Adrenal gland (tissue), 12 donors: ENCODE measurements around the gene TLX2. TPM values are rescaled to one million over a fixed set of nuclear protein-coding genes. Genes with fewer than 3 reads are reported as not detected.

Experiments
- DNase-seq, 7 donors: peaks; one replicate each; pipeline ENCODE4 v3.0.0-alpha.2; 2019 to 2020
- H3K27ac ChIP-seq, 5 donors: fragments of 200-600 bp; sonication (generic) in 4 of 5; 1 replicate in 3 of 5; 2 replicates in 2 of 5; pipeline versions ENCODE4 v1.5.1 to v1.8.0; 2016 to 2020; ENCODE audit warnings: mild to moderate bottlenecking in 1 of 5
- H3K27me3 ChIP-seq: fragments of 200-600 bp; 2 replicates; pipeline ENCODE4 v1.8.0; 2021
- H3K36me3 ChIP-seq, 2 donors: fragments of 200-600 bp; replicated peaks in 1 of 2; 1 replicate in 1 of 2; 2 replicates in 1 of 2; pipeline versions ENCODE4 v1.5.1 to v1.8.0; 2018 to 2022
- H3K4me1 ChIP-seq, 2 donors: fragments of 200-600 bp; replicated peaks in 1 of 2; 1 replicate in 1 of 2; 2 replicates in 1 of 2; pipeline versions ENCODE4 v1.5.1 to v1.8.0; 2018 to 2021
- H3K4me3 ChIP-seq, 4 donors: fragments of 200-600 bp; sonication (generic) in 3 of 4; one replicate each; pipeline ENCODE4 v1.5.1; 2016 to 2018
- H3K9me3 ChIP-seq, 3 donors: fragments of 200-600 bp; sonication (generic) in 1 of 3; replicated peaks in 1 of 3; 1 replicate in 2 of 3; 2 replicates in 1 of 3; pipeline versions ENCODE4 v1.5.1 to v1.8.0; 2016 to 2021
- POLR2A ChIP-seq, 2 donors: fragments of 450-650 bp; IDR thresholded peaks; one replicate each; pipeline ENCODE4 v1.6.1; 2017; ENCODE audit warnings: antibody characterized with exemption in 2 of 2, mild to moderate bottlenecking in 2 of 2, moderate library complexity in 1 of 2
- WGBS, 4 donors: extraction: QIAGEN DNeasy Blood & Tissue Kit in 2 of 4; methylation state at CpG; one replicate each; pipeline versions ENCODE4 v1.1.5 to v1.1.7; 2013 to 2017; 5-methylcytosine and 5-hydroxymethylcytosine counted together
- intact Hi-C, 2 donors: fragments of 100-400 bp; cut with DNase I; formaldehyde crosslinking; loops; one replicate each; pipeline versions ENCODE4 v1.14.1 to v1.15.0; 2022 to 2023
- polyA plus RNA-seq, 3 donors: library from polyadenylated mRNA; stranded (reverse); fragments of 200-250 nt in 2 of 3; fragments of 350-450 nt in 1 of 3; fragmentation: Illumina TruSeq in 1 of 3; extraction: RNeasy Lipid Tissue Mini Kit (QIAGEN cat#74804) in 1 of 3; gene quantifications; one replicate each; pipeline ENCODE4 v1.2.3, GENCODE V29; 2013 to 2014
- total RNA-seq, 9 donors: library from RNA; depleted of rRNA in 4 of 9; stranded (reverse); fragments of >200 nt in 4 of 9; fragments of 120-200 nt in 1 of 9; fragmentation: NEBNext Ultra II Directional in 1 of 9; extraction: Animal tissue kit (Norgen Biotek cat#: 25700) in 1 of 9; gene quantifications; one replicate each; pipeline versions ENCODE4 v1.1.0 to v1.2.4, GENCODE V29; 2013 to 2023
- TF ChIP-seq, protein P1 (sequence below), 6 experiments: fragments of 450-650 bp in 4 of 6; fragments of 200-600 bp in 2 of 6; sonication (generic) in 1 of 6; IDR thresholded peaks; 1 replicate in 5 of 6; 2 replicates in 1 of 6; pipeline versions ENCODE4 v1.5.1 to v1.8.0; 2016 to 2021; ENCODE audit warnings: antibody characterized with exemption in 6 of 6, mild to moderate bottlenecking in 2 of 6, moderate library complexity in 1 of 6
- donor health status: healthy with polysubstance abuse.
- donor health status: Bipolar disorder and iron deficiency.
- donor health status: DM: yes; HTN: yes; CAD: no.
- donor health status: DM: no; HTN: no; CAD: no.
- donor health status: DM: no; HTN: no; CAD: no.
- donor health status: DM: yes; HTN: yes; CAD: no.

The TLX2 gene
- total and polyA plus RNA-seq, 12 donors = 0.46 to 22.8 (median 3.5) TPM; not detected in 4

DNA sequence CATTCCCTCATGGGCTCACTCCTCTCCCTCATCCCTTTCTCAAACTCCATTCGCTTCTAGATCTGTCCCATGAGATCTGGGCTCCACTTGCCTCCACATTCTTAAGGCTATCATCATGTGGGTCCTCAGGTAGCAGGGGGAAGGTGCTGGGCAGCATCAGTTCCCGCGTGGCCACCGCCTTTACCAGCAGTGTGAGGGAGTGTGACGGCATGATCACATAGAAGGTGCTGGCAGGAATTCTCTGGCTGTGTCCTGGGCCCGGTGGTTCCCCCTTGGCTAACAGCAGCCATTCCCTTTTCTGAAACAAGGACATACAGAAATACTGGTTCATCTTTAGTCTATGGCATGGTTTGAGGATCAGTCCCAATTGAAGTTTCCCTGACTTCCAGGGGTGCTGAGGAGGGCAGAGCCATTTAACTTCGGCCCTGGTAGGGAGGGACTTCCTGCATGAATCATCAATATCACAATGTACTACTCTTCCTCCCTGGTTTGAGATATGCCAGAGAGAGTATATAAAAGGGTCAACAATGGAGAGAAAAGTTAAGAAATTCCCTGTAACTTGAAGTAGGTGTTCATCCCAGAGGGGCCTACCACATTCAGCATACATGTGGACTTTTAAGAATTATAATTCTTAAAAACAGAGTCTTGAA is 48.0 kb downstream of the TLX2 start:
- 76 to 81% (median 77%) methylated on average over 6 to 7 of the region's 7 CpGs for WGBS, 4 donors

DNA sequence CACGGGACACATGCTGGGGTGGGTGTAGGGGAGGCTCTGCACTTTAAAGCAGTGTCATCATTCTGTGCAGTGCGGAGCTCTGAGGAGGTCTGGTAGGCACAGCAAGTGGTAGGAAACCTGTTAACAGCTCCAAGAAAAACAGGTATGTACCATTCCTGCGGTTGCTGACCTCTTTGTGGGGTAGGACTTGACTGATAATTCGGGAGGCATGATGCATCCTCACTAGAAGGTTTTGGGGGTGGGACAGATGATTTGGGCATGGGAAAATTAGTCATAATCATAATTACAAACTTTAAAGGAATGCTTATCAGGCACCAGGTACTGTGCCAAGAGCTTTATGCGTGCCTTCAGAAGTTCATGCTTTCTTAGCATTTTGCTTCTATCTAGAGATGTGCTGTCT is 50.0 kb downstream of the TLX2 start:
- 55 to 79% (median 74%) methylated on average over 5 of the region's 5 CpGs for WGBS, 4 donors
- Histone ChIP-seq H3K4me3 (no peak overlapping the region), H3K27me3 (no peaks in the 10 kb centered on the region), H3K4me1 (no peaks in the 10 kb centered on the region), H3K36me3 (no peaks in the 10 kb centered on the region), H3K9me3 (no peaks in the 10 kb centered on the region), H3K27ac (no peak overlapping the region)
- no peak for TF ChIP-seq POLR2A (IDR thresholded peaks at IDR 0.05)
- TF ChIP-seq, protein P1, sequence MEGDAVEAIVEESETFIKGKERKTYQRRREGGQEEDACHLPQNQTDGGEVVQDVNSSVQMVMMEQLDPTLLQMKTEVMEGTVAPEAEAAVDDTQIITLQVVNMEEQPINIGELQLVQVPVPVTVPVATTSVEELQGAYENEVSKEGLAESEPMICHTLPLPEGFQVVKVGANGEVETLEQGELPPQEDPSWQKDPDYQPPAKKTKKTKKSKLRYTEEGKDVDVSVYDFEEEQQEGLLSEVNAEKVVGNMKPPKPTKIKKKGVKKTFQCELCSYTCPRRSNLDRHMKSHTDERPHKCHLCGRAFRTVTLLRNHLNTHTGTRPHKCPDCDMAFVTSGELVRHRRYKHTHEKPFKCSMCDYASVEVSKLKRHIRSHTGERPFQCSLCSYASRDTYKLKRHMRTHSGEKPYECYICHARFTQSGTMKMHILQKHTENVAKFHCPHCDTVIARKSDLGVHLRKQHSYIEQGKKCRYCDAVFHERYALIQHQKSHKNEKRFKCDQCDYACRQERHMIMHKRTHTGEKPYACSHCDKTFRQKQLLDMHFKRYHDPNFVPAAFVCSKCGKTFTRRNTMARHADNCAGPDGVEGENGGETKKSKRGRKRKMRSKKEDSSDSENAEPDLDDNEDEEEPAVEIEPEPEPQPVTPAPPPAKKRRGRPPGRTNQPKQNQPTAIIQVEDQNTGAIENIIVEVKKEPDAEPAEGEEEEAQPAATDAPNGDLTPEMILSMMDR (IDR thresholded peaks at IDR 0.05) = no peak
- DNase-seq = no peak
- intact Hi-C loops = no loop called here

More for the DNA sequence above, 48.0 kb downstream of the TLX2 start:
- no peak for TF ChIP-seq POLR2A (IDR thresholded peaks at IDR 0.05)
- TF ChIP-seq, protein P1 (IDR thresholded peaks at IDR 0.05) = no peak
- Histone ChIP-seq H3K9me3 (no peaks in the 10 kb centered on the region), H3K4me1 (no peaks in the 10 kb centered on the region), H3K27me3 (no peaks in the 10 kb centered on the region), H3K36me3 (no peaks in the 10 kb centered on the region), H3K27ac (no peak overlapping the region), H3K4me3 (no peak overlapping the region)
- no peak for DNase-seq
- intact Hi-C loops = no loop called here

DNA sequence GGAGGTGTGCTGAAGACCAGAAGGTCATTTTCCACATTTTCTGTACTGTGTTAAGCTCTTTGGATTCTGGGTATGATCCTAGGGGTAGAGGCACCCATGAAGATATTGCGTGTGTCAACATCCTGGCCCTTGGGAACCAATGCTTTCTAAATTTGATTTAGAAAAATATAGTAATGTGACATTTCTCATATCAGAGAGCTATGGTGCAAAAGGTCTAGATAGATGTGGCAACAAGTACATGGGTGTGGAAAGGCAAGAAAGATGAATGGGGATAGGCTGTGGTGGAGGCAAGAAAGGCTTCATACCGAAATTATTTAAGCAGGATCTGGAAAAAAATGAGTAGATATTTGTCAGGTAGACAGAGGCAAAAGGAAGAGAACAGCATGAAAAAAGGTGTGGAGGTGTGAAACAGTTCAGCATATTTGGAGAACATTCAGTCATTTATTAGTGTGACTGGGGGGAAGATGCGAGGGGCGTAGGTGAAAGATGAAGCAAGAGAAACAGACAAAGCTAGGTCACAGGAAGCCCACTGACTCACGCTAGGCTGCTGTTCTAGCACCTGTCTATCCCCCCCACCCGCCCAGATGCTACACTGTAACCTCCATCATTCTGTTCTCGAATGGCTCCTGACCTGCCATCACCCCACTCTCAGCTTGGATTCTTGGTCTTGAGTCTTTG is 52.0 kb downstream of the TLX2 start:
- TF ChIP-seq, protein P1 (IDR thresholded peaks at IDR 0.05) = no peak
- no peak for TF ChIP-seq POLR2A (IDR thresholded peaks at IDR 0.05)
- no peak overlapping the region for H3K4me3 ChIP-seq
- WGBS, 4 donors = 68 to 79% (median 70%) methylated on average over 7 of the region's 7 CpGs
- no peak for DNase-seq
- H3K27ac ChIP-seq = no peak overlapping the region
- no peaks in the 10 kb centered on the region for H3K36me3 ChIP-seq
- H3K27me3 ChIP-seq = no peaks in the 10 kb centered on the region
- H3K4me1 ChIP-seq = no peaks in the 10 kb centered on the region
- intact Hi-C loops = no loop called here
- no peaks in the 10 kb centered on the region for H3K9me3 ChIP-seq

DNA sequence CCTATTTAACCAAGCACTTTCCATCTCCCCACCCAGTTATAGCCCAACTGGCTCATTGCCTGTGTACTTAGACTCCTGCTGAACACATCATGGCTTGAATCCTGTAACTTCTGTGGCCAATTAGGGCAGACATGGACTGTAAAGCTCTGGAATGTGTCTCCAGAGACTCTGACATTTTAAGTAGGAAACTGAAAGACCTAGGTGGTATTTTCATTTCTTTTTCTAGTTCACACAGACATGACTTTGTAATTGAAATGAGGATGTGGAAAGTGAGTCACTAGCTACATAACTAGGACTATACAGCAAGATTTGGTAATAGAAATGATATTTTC is 52.5 kb downstream of the TLX2 start:
- Histone ChIP-seq H3K4me1 (no peaks in the 10 kb centered on the region), H3K27me3 (no peaks in the 10 kb centered on the region), H3K36me3 (no peaks in the 10 kb centered on the region), H3K27ac (no peak overlapping the region), H3K9me3 (no peaks in the 10 kb centered on the region), H3K4me3 (no peak overlapping the region)
- TF ChIP-seq, protein P1 (IDR thresholded peaks at IDR 0.05) = no peak
- no peak for TF ChIP-seq POLR2A (IDR thresholded peaks at IDR 0.05)
- no peak for DNase-seq
- intact Hi-C loops = no loop called here

Other genes with a start within 250 kb of the TLX2 start
- 1 to 10 TPM in 1 of 9 donors, under 1 TPM in 7, not detected in 1; 0.14 to 1.3 (median 0.74) TPM for gene SLC4A5, start 171.0 kb upstream of the TLX2 start, total RNA-seq
- gene SLC4A5, start 171.0 kb upstream of the TLX2 start, polyA plus RNA-seq = 1 to 10 TPM in 1 of 3 donors, under 1 TPM in 2; 0.51 to 2.7 (median 0.71) TPM
- gene DCTN1, start 134.1 kb upstream of the TLX2 start, total RNA-seq = 100 to 1,000 TPM; 106 to 188 (median 146) TPM
- 100 to 1,000 TPM; 142 to 258 (median 212) TPM for gene DCTN1, start 134.1 kb upstream of the TLX2 start, polyA plus RNA-seq
- gene C2orf81, start 92.8 kb upstream of the TLX2 start, total RNA-seq = 1 to 10 TPM in 5 of 9 donors, under 1 TPM in 4; 0.36 to 4.7 (median 1.7) TPM
- 1 to 10 TPM in 2 of 3 donors, under 1 TPM in 1; 0.46 to 7.1 (median 4.5) TPM for gene C2orf81, start 92.8 kb upstream of the TLX2 start, polyA plus RNA-seq
- 10 to 100 TPM in 7 of 9 donors, 1 to 10 TPM in 2; 7.5 to 23.9 (median 14.5) TPM for gene WDR54, start 92.7 kb upstream of the TLX2 start, total RNA-seq
- 10 to 100 TPM in 2 of 3 donors, 1 to 10 TPM in 1; 6.4 to 20.2 (median 14.4) TPM for gene WDR54, start 92.7 kb upstream of the TLX2 start, polyA plus RNA-seq
- 10 to 100 TPM in 8 of 9 donors, 1 to 10 TPM in 1; 9.7 to 21.2 (median 13.8) TPM for gene RTKN, start 72.5 kb upstream of the TLX2 start, total RNA-seq
- gene RTKN, start 72.5 kb upstream of the TLX2 start, polyA plus RNA-seq = 10 to 100 TPM in 2 of 3 donors, 1 to 10 TPM in 1; 7.4 to 35.6 (median 17.3) TPM
- gene INO80B, start 59.4 kb upstream of the TLX2 start, total RNA-seq = 100 to 1,000 TPM in 1 of 9 donors, 10 to 100 TPM in 8; 13.6 to 108 (median 35.4) TPM
- 100 to 1,000 TPM in 2 of 3 donors, 10 to 100 TPM in 1; 40.5 to 133 (median 124) TPM for gene INO80B, start 59.4 kb upstream of the TLX2 start, polyA plus RNA-seq
- 100 to 1,000 TPM in 7 of 9 donors, 10 to 100 TPM in 2; 60.9 to 176 (median 114) TPM for gene WBP1, start 56.0 kb upstream of the TLX2 start, total RNA-seq
- 100 to 1,000 TPM in 2 of 3 donors, 10 to 100 TPM in 1; 56.9 to 267 (median 244) TPM for gene WBP1, start 56.0 kb upstream of the TLX2 start, polyA plus RNA-seq
- gene MOGS, start 49.1 kb upstream of the TLX2 start, total RNA-seq = 10 to 100 TPM; 32.9 to 72.6 (median 46.5) TPM
- 10 to 100 TPM; 25.9 to 60.7 (median 46.4) TPM for gene MOGS, start 49.1 kb upstream of the TLX2 start, polyA plus RNA-seq
- gene MRPL53, start 41.8 kb upstream of the TLX2 start, total RNA-seq = 100 to 1,000 TPM in 6 of 9 donors, 10 to 100 TPM in 3; 30.2 to 191 (median 140) TPM
- 100 to 1,000 TPM in 2 of 3 donors, 10 to 100 TPM in 1; 26.4 to 167 (median 129) TPM for gene MRPL53, start 41.8 kb upstream of the TLX2 start, polyA plus RNA-seq
- gene CCDC142, start 31.5 kb upstream of the TLX2 start, total RNA-seq = 10 to 100 TPM in 7 of 9 donors, 1 to 10 TPM in 2; 7.4 to 46.0 (median 13.3) TPM
- gene CCDC142, start 31.5 kb upstream of the TLX2 start, polyA plus RNA-seq = 10 to 100 TPM in 1 of 3 donors, 1 to 10 TPM in 2; 3.2 to 17.5 (median 4.6) TPM
- 10 to 100 TPM; 12.6 to 38.6 (median 20.1) TPM for gene TTC31, start 31.4 kb upstream of the TLX2 start, total RNA-seq
- 10 to 100 TPM; 11.1 to 35.3 (median 21.7) TPM for gene TTC31, start 31.4 kb upstream of the TLX2 start, polyA plus RNA-seq
- 1 to 10 TPM in 2 of 9 donors, under 1 TPM in 6, not detected in 1; 0.18 to 2.0 (median 0.76) TPM for gene LBX2, start 14.8 kb upstream of the TLX2 start, total RNA-seq
- under 1 TPM in 2 of 3 donors, not detected in 1; 0.40 to 0.72 TPM for gene LBX2, start 14.8 kb upstream of the TLX2 start, polyA plus RNA-seq
- 10 to 100 TPM; 15.4 to 38.9 (median 21.1) TPM for gene PCGF1, start 6.8 kb upstream of the TLX2 start, total RNA-seq
- gene PCGF1, start 6.8 kb upstream of the TLX2 start, polyA plus RNA-seq = 10 to 100 TPM; 35.4 to 38.3 (median 37.2) TPM
- under 1 TPM in 2 of 9 donors, not detected in 7; 0.17 to 0.31 TPM for gene DQX1, start 11.8 kb downstream of the TLX2 start, total RNA-seq
- gene DQX1, start 11.8 kb downstream of the TLX2 start, polyA plus RNA-seq = under 1 TPM in 2 of 3 donors, not detected in 1; 0.17 to 0.32 TPM
- 100 to 1,000 TPM in 6 of 9 donors, 10 to 100 TPM in 3; 88.5 to 124 (median 109) TPM for gene AUP1, start 15.3 kb downstream of the TLX2 start, total RNA-seq
- 100 to 1,000 TPM; 118 to 527 (median 329) TPM for gene AUP1, start 15.3 kb downstream of the TLX2 start, polyA plus RNA-seq
- gene HTRA2, start 15.5 kb downstream of the TLX2 start, total RNA-seq = 10 to 100 TPM; 19.1 to 47.4 (median 37.0) TPM
- 10 to 100 TPM; 25.6 to 42.0 (median 29.0) TPM for gene HTRA2, start 15.5 kb downstream of the TLX2 start, polyA plus RNA-seq
- gene LOXL3, start 39.5 kb downstream of the TLX2 start, total RNA-seq = 10 to 100 TPM in 7 of 9 donors, 1 to 10 TPM in 2; 7.7 to 26.4 (median 12.8) TPM
- gene LOXL3, start 39.5 kb downstream of the TLX2 start, polyA plus RNA-seq = 10 to 100 TPM in 2 of 3 donors, 1 to 10 TPM in 1; 3.6 to 13.6 (median 11.2) TPM
- 10 to 100 TPM; 15.2 to 49.6 (median 22.8) TPM for gene DOK1, start 40.3 kb downstream of the TLX2 start, total RNA-seq
- 10 to 100 TPM in 1 of 3 donors, 1 to 10 TPM in 2; 4.0 to 11.3 (median 5.5) TPM for gene DOK1, start 40.3 kb downstream of the TLX2 start, polyA plus RNA-seq
- 1 to 10 TPM in 2 of 9 donors, under 1 TPM in 6, not detected in 1; 0.47 to 2.2 (median 0.88) TPM for gene M1AP, start 133.9 kb downstream of the TLX2 start, total RNA-seq
- 1 to 10 TPM in 1 of 3 donors, under 1 TPM in 2; 0.55 to 1.3 (median 0.84) TPM for gene M1AP, start 133.9 kb downstream of the TLX2 start, polyA plus RNA-seq
- 10 to 100 TPM in 1 of 9 donors, 1 to 10 TPM in 8; 1.9 to 11.3 (median 4.8) TPM for gene SEMA4F, start 139.8 kb downstream of the TLX2 start, total RNA-seq
- 1 to 10 TPM; 1.9 to 2.7 (median 2.1) TPM for gene SEMA4F, start 139.8 kb downstream of the TLX2 start, polyA plus RNA-seq